Measurements from ENCODE around the gene HERC3.

HERC3 gene

GRCh38 chr4:88722828-88723227, 130.5 kb downstream of the HERC3 start:
- DNase-seq: no peak

- no peak for DNase-seq
Measured at GRCh38 chr4:88724406-88724805, 132.1 kb downstream of the HERC3 start.

GRCh38 chr4:88725143-88725542, 132.9 kb downstream of the HERC3 start:
- DNase-seq: no peak

GRCh38 chr4:88725986-88726385, 133.7 kb downstream of the HERC3 start:
- DNase-seq: no peak

- no peak for DNase-seq
Measured at GRCh38 chr4:88728146-88728545, 135.9 kb downstream of the HERC3 start.

- DNase-seq: no peak
Measured at GRCh38 chr4:88729146-88729760, 137.0 kb downstream of the HERC3 start.

GRCh38 chr4:88730811-88731210, 138.5 kb downstream of the HERC3 start:
- DNase-seq: no peak

- DNase-seq: no peak
Measured at GRCh38 chr4:88731381-88731780, 139.1 kb downstream of the HERC3 start.

GRCh38 chr4:88732714-88733368, 140.6 kb downstream of the HERC3 start:
- DNase-seq: no peak

- DNase-seq: no peak
Measured at GRCh38 chr4:88734403-88734949, 142.2 kb downstream of the HERC3 start.

- DNase-seq: no peak
Measured at GRCh38 chr4:88735564-88735963, 143.3 kb downstream of the HERC3 start.

GRCh38 chr4:88736264-88736663, 144.0 kb downstream of the HERC3 start:
- no peak for DNase-seq

GRCh38 chr4:88737307-88737941, 145.1 kb downstream of the HERC3 start:
- DNase-seq: peak; percentile 7

- no peak for DNase-seq
Measured at GRCh38 chr4:88738180-88738579, 145.9 kb downstream of the HERC3 start.

- no peak for DNase-seq
Measured at GRCh38 chr4:88742561-88742960, 150.3 kb downstream of the HERC3 start.

GRCh38 chr4:88743696-88744095, 151.4 kb downstream of the HERC3 start:
- no peak for DNase-seq

- no peak for DNase-seq
Measured at GRCh38 chr4:88744609-88745008, 152.3 kb downstream of the HERC3 start.

- DNase-seq: no peak
Measured at GRCh38 chr4:88745175-88745574, 152.9 kb downstream of the HERC3 start.

- DNase-seq: no peak
Measured at GRCh38 chr4:88745581-88746163, 153.4 kb downstream of the HERC3 start.

- DNase-seq: no peak
Measured at GRCh38 chr4:88746206-88746605, 153.9 kb downstream of the HERC3 start.

GRCh38 chr4:88747351-88747750, 155.1 kb downstream of the HERC3 start:
- DNase-seq: no peak

GRCh38 chr4:88750369-88750768, 158.1 kb downstream of the HERC3 start:
- no peak for DNase-seq

- DNase-seq: no peak
Measured at GRCh38 chr4:88751258-88752075, 159.2 kb downstream of the HERC3 start.
